ENCODE results near the gene RPS2.

The RPS2 gene

DNA sequence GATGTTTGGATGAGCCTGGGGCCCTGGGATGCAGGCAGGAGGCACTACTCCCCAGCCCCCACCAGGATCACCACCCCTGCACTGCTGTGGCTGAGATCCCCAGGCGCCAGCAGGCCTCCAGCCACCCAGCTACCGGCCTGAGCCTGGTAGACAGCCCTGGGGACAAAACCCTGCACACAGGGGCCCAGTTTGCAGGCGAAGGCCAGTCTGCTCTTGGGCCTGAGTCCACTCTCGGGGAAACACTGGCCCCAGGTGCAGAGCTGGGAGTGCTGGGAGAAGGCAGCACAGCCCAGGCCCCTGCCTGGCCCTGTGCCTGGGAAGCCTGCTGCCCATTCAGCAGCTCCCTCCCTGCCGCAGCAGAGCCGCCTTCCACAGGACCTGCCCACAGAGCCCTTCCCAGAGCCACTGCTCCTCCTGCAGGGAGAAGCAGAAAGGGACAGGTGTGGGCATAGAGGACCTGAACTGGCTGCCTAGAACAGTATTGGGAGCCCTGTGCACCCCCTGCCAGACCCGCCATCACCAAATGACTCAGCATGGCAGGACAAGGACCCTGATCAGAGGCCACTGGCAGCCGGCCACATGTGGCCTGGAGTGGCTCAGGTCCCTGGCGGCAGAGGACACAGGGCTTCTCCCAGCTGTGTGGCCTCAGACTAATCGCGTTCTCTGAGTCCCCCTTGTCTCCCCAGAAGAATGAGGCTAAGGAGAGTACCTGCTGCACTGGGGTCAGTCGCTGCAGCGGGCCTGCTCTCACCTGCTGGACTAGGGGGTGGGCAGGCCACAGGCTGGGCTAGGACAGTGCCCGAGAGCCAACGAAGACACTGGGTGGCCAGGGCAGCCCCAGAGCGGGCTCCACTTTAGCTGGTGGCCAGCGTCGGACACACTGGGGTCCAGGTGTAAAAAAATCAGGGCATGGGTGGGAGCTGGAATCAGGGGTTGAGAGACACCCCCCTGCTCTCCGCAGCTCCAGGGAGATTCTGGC lies 32.3 kb downstream of the RPS2 start (continued):
- TF ChIP-seq, protein P1, sequence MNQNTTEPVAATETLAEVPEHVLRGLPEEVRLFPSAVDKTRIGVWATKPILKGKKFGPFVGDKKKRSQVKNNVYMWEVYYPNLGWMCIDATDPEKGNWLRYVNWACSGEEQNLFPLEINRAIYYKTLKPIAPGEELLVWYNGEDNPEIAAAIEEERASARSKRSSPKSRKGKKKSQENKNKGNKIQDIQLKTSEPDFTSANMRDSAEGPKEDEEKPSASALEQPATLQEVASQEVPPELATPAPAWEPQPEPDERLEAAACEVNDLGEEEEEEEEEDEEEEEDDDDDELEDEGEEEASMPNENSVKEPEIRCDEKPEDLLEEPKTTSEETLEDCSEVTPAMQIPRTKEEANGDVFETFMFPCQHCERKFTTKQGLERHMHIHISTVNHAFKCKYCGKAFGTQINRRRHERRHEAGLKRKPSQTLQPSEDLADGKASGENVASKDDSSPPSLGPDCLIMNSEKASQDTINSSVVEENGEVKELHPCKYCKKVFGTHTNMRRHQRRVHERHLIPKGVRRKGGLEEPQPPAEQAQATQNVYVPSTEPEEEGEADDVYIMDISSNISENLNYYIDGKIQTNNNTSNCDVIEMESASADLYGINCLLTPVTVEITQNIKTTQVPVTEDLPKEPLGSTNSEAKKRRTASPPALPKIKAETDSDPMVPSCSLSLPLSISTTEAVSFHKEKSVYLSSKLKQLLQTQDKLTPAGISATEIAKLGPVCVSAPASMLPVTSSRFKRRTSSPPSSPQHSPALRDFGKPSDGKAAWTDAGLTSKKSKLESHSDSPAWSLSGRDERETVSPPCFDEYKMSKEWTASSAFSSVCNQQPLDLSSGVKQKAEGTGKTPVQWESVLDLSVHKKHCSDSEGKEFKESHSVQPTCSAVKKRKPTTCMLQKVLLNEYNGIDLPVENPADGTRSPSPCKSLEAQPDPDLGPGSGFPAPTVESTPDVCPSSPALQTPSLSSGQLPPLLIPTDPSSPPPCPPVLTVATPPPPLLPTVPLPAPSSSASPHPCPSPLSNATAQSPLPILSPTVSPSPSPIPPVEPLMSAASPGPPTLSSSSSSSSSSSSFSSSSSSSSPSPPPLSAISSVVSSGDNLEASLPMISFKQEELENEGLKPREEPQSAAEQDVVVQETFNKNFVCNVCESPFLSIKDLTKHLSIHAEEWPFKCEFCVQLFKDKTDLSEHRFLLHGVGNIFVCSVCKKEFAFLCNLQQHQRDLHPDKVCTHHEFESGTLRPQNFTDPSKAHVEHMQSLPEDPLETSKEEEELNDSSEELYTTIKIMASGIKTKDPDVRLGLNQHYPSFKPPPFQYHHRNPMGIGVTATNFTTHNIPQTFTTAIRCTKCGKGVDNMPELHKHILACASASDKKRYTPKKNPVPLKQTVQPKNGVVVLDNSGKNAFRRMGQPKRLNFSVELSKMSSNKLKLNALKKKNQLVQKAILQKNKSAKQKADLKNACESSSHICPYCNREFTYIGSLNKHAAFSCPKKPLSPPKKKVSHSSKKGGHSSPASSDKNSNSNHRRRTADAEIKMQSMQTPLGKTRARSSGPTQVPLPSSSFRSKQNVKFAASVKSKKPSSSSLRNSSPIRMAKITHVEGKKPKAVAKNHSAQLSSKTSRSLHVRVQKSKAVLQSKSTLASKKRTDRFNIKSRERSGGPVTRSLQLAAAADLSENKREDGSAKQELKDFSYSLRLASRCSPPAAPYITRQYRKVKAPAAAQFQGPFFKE (tag by site-specific recombination; IDR thresholded peaks at IDR 0.05; ENCODE audit: borderline replicate concordance), result no peak
- TF ChIP-seq, protein P2, sequence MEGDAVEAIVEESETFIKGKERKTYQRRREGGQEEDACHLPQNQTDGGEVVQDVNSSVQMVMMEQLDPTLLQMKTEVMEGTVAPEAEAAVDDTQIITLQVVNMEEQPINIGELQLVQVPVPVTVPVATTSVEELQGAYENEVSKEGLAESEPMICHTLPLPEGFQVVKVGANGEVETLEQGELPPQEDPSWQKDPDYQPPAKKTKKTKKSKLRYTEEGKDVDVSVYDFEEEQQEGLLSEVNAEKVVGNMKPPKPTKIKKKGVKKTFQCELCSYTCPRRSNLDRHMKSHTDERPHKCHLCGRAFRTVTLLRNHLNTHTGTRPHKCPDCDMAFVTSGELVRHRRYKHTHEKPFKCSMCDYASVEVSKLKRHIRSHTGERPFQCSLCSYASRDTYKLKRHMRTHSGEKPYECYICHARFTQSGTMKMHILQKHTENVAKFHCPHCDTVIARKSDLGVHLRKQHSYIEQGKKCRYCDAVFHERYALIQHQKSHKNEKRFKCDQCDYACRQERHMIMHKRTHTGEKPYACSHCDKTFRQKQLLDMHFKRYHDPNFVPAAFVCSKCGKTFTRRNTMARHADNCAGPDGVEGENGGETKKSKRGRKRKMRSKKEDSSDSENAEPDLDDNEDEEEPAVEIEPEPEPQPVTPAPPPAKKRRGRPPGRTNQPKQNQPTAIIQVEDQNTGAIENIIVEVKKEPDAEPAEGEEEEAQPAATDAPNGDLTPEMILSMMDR (tag by site-specific recombination; IDR thresholded peaks at IDR 0.05), result peak; percentile 61
- no peak for TF ChIP-seq GLIS2 (tag by site-specific recombination; IDR thresholded peaks at IDR 0.05)
- peak; percentile 14; the same call in 1 of the 2 replicates for TF ChIP-seq GLIS1 (tag by site-specific recombination; IDR thresholded peaks at IDR 0.05)
- TF ChIP-seq ZXDB (tag by site-specific recombination; IDR thresholded peaks at IDR 0.05), result peak; percentile 38; the same call in 1 of the 2 replicates
- no peak for TF ChIP-seq SP3 (tag by site-specific recombination; IDR thresholded peaks at IDR 0.05)
- TF ChIP-seq ZNF335 (tag by site-specific recombination; conservative IDR thresholded peaks at IDR 0.05), result 0 out of 2 replicates have a peak, but pooled peaks have one; percentile 11

DNA sequence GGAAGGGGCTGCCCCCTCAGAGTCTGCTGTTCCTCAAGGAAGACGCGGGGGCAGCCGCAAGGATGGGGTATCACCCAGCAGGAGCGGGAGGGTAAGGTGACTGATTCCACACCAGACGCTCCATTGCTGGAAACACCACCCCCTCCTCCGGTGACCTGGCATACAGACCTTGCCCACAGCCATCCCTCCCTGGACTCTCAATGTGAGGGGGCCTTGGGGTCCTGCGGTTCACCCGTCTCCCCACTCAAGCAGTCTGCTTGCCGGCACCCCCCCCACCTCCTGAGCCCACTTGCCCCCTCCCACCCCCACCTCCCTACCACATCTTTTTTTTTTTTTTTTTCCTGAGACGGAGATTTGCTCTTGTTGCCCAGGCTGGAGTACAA lies 34.3 kb downstream of the RPS2 start:
- POLR2A ChIA-PET, result no interaction called here
- Histone ChIP-seq H3K27ac (ENCODE audit: extremely low read depth, low read depth, low read length) (no peak overlapping the region), H3K36me3 (ENCODE audit: control insufficient read depth in 2 of 2, insufficient read depth in 1 of 2, low read length in 2 of 2) (no peaks in the 10 kb centered on the region), H3K4me3 (ENCODE audit: low read depth, low read length) (no peak overlapping the region), H3K4me1 (ENCODE audit: control insufficient read depth, insufficient read depth, low read length) (no peaks in the 10 kb centered on the region; the same call in 1 of the 2 replicates), H3K9me3 (ENCODE audit: control insufficient read depth, insufficient read depth, low read depth, low read length) (no peaks in the 10 kb centered on the region)
- TF ChIP-seq, protein P3, sequence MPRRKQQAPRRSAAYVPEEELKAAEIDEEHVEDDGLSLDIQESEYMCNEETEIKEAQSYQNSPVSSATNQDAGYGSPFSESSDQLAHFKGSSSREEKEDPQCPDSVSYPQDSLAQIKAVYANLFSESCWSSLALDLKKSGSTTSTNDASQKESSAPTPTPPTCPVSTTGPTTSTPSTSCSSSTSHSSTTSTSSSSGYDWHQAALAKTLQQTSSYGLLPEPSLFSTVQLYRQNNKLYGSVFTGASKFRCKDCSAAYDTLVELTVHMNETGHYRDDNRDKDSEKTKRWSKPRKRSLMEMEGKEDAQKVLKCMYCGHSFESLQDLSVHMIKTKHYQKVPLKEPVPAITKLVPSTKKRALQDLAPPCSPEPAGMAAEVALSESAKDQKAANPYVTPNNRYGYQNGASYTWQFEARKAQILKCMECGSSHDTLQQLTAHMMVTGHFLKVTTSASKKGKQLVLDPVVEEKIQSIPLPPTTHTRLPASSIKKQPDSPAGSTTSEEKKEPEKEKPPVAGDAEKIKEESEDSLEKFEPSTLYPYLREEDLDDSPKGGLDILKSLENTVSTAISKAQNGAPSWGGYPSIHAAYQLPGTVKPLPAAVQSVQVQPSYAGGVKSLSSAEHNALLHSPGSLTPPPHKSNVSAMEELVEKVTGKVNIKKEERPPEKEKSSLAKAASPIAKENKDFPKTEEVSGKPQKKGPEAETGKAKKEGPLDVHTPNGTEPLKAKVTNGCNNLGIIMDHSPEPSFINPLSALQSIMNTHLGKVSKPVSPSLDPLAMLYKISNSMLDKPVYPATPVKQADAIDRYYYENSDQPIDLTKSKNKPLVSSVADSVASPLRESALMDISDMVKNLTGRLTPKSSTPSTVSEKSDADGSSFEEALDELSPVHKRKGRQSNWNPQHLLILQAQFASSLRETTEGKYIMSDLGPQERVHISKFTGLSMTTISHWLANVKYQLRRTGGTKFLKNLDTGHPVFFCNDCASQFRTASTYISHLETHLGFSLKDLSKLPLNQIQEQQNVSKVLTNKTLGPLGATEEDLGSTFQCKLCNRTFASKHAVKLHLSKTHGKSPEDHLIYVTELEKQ (tag by site-specific recombination; IDR thresholded peaks at IDR 0.05; ENCODE audit: borderline replicate concordance), result no peak
- TF ChIP-seq, protein P4, sequence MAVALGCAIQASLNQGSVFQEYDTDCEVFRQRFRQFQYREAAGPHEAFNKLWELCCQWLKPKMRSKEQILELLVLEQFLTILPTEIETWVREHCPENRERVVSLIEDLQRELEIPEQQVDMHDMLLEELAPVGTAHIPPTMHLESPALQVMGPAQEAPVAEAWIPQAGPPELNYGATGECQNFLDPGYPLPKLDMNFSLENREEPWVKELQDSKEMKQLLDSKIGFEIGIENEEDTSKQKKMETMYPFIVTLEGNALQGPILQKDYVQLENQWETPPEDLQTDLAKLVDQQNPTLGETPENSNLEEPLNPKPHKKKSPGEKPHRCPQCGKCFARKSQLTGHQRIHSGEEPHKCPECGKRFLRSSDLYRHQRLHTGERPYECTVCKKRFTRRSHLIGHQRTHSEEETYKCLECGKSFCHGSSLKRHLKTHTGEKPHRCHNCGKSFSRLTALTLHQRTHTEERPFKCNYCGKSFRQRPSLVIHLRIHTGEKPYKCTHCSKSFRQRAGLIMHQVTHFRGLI (tag by site-specific recombination; IDR thresholded peaks at IDR 0.05), result no peak
- TF ChIP-seq ZNF202 (tag by site-specific recombination; IDR thresholded peaks at IDR 0.05; ENCODE audit: borderline replicate concordance) (no peak), GLI2 (tag by site-specific recombination; IDR thresholded peaks at IDR 0.05; ENCODE audit: borderline replicate concordance, low read depth) (no peak), ZBTB48 (tag by site-specific recombination; IDR thresholded peaks at IDR 0.05) (no peak), ZNF548 (tag by site-specific recombination; IDR thresholded peaks at IDR 0.05) (no peak), KLF9 (tag by site-specific recombination; IDR thresholded peaks at IDR 0.05; ENCODE audit: low read depth) (no peak), ZNF654 (tag by site-specific recombination; IDR thresholded peaks at IDR 0.05; ENCODE audit: low read depth) (no peak), OVOL3 (tag by site-specific recombination; IDR thresholded peaks at IDR 0.05) (no peak)
- TF ChIP-seq, protein P5, sequence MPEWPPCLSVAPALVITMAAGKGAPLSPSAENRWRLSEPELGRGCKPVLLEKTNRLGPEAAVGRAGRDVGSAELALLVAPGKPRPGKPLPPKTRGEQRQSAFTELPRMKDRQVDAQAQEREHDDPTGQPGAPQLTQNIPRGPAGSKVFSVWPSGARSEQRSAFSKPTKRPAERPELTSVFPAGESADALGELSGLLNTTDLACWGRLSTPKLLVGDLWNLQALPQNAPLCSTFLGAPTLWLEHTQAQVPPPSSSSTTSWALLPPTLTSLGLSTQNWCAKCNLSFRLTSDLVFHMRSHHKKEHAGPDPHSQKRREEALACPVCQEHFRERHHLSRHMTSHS (tag by site-specific recombination; IDR thresholded peaks at IDR 0.05), result no peak
- TF ChIP-seq, protein P2 (tag by site-specific recombination; IDR thresholded peaks at IDR 0.05), result no peak
- CTCF ChIA-PET, result interaction anchor here (0.6 to 5.7 kb wide), 12 partner anchors 9 to 106 kb away, joined by 3 to 57 read pairs (median 6); no protein-coding TSS in a partner anchor
